RWPE1 (cell line): ENCODE results near the gene SPOUT1.

Source experiments
- CTCF ChIA-PET: fragments of 350-600 bp; sonication (Branson Sonifier 250); formaldehyde crosslinking; extraction: SDS; loops from one replicate; lab custom pipeline; 2021; lab: Yijun Ruan, JAX
- POLR2A ChIA-PET: fragments of 400-600 bp; formaldehyde crosslinking; extraction: SDS; loops from one replicate; lab custom pipeline; 2020; ENCODE audit warnings: antibody characterized with exemption; ENCODE audit not compliant: low non-redundant PET; lab: Yijun Ruan, JAX
- DNase-seq: peaks from one replicate; pipeline ENCODE4 v3.0.0; 2012; ENCODE audit warnings: low spot score
- H3K27ac ChIP-seq: fragments of 450-650 bp; 2 replicates; pipeline ENCODE4 v1.5.1; 2017
- TF ChIP-seq, protein P1 (sequence below): fragments of 450-650 bp; conservative IDR thresholded peaks from 2 replicates; pipeline ENCODE4 v1.5.1; 2017; ENCODE audit warnings: low read depth, mild to moderate bottlenecking

The SPOUT1 gene

GRCh38 chr9:128771745-128772519 lies 57.7 kb downstream of the SPOUT1 start, which contains the start of gene ZER1:
Gene ZER1, minus strand, starts transcription at chr9:128771927. Its CDS starts 16,362 bp downstream, at chr9:128755565.
- DNase-seq: peak; percentile 100
- CTCF ChIA-PET: interaction anchor here (0.7 to 1.3 kb wide), 2 partner anchors 46 to 312 kb away, joined by 6 read pairs; no protein-coding TSS in a partner anchor

DNA sequence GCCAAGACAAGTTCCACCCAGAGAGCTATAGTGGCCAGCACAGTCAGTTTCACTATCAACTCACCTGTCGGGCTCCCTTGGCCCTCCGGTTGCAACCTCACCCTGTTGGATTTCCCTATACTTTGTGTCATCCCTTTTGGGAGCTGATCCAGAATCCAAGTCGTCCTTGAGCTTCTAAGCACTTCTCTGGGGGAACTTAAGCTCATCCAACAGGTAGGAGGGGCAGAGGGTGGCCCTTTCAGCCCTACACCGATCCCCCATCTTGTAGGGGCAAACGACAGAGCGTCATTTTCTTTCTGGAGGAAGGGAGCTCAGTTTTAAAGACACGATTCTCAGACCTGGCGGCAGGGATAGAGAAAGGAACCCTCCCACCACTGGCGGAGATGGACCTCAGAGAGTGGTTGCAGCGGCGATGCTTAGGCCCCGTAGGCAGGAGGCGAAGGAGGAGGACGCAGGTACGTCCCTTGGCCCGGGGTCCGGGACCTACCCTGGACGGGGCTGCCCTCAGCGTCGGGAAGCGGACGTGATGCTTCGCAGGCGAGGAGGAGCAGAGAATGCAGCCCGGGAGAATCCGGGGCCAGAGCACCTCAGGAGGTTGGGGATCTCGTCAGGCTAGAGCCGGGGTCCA lies 58.4 kb downstream of the SPOUT1 start:
- CTCF ChIA-PET: interaction anchor here (1.2 to 1.3 kb wide), 2 partner anchors 38 to 47 kb away, joined by 3 to 6 read pairs; no protein-coding TSS in a partner anchor
- peak overlapping the region; percentile 91 for H3K27ac ChIP-seq
- TF ChIP-seq, protein P1, sequence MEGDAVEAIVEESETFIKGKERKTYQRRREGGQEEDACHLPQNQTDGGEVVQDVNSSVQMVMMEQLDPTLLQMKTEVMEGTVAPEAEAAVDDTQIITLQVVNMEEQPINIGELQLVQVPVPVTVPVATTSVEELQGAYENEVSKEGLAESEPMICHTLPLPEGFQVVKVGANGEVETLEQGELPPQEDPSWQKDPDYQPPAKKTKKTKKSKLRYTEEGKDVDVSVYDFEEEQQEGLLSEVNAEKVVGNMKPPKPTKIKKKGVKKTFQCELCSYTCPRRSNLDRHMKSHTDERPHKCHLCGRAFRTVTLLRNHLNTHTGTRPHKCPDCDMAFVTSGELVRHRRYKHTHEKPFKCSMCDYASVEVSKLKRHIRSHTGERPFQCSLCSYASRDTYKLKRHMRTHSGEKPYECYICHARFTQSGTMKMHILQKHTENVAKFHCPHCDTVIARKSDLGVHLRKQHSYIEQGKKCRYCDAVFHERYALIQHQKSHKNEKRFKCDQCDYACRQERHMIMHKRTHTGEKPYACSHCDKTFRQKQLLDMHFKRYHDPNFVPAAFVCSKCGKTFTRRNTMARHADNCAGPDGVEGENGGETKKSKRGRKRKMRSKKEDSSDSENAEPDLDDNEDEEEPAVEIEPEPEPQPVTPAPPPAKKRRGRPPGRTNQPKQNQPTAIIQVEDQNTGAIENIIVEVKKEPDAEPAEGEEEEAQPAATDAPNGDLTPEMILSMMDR: no peak
- no peak for DNase-seq
- POLR2A ChIA-PET: interaction anchor here (0.7 kb wide), 1 partner anchor 18 kb away, joined by 4 read pairs; no protein-coding TSS in a partner anchor

More at GRCh38 chr9:128771745-128772519, 57.7 kb downstream of the SPOUT1 start, which contains the start of gene ZER1:
- TF ChIP-seq, protein P1: no peak
- H3K27ac ChIP-seq: peak within 1 kb of the TSS; percentile 91
- POLR2A ChIA-PET: interaction anchor here (0.5 to 0.8 kb wide), 3 partner anchors 46 to 991 kb away, joined by 3 to 12 read pairs (median 9); partner anchors contain the start of gene ENDOG

DNA sequence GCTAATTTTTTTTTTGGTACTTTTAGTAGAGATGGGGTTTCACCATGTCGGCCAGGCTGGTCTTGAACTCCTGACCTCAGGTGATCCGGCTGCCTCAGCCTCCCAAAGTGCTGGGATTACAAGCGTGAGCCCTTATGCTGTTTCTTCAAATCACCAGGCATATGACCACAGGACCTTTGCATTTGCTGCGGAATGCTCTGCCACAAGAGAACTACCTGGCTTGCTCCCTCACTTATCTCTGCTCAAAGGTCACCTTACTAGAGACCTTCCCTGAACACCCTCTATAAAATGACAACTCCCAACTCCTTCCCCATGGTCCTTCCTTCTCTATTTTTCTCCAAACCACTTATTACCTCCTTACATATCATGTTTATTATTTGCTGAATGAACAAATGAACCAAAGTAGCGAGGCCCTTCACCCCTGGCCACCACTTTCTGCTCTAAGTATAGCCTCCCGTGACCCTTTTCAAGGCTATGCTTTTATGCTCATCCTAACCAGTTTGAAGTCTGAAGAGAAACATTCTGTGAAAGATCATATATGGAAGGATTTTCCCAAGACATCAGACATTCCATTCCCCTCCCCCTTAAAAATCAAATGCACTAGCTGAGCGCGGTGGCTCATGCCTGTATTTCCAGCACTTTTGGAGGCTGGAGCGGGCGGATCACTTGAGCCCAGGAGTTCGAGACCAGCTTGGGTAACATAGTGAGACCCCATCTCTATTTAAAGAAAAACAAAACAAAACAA lies 59.1 kb downstream of the SPOUT1 start:
- H3K27ac ChIP-seq: peak overlapping the region; percentile 91
- DNase-seq: no peak
- TF ChIP-seq, protein P1: no peak
- ChIA-PET CTCF (interaction anchor here (1.2 to 1.3 kb wide), 2 partner anchors 37 to 47 kb away, joined by 3 to 6 read pairs; no protein-coding TSS in a partner anchor), POLR2A (interaction anchor here (0.7 kb wide), 1 partner anchor 19 kb away, joined by 4 read pairs; no protein-coding TSS in a partner anchor)
